AG04450 (cell line): ENCODE results near the gene AGRP. TPM values are rescaled to one million over a fixed set of nuclear protein-coding genes. Genes with fewer than 3 reads are reported as not detected.
"Not testable (repeated sequence)": the region's sequence is repeated elsewhere in the genome, so short reads cannot be mapped to it uniquely, and the experiment has no call there.

ENCODE experiments used
- CTCF ChIA-PET: fragments of 300-600, 350-600 bp; formaldehyde crosslinking; extraction: SDS; loops from one replicate; lab custom pipeline; 2022; ENCODE audit warnings: antibody characterized with exemption, inconsistent platforms; lab: Charles Lee
- POLR2A ChIA-PET: fragments of 350-600 bp; formaldehyde crosslinking; extraction: SDS; loops from one replicate; lab custom pipeline; 2021; ENCODE audit warnings: antibody characterized with exemption, inconsistent platforms; lab: Yijun Ruan, JAX
- DNase-seq: peaks from one replicate; pipeline ENCODE4 v3.0.0-alpha.2; 2011; ENCODE audit warnings: low read depth, low spot score
- H3K27ac ChIP-seq: one replicate; pipeline ENCODE4 v1.5.1; 2012; ENCODE audit warnings: low read depth, low read length, control low read depth
- H3K27me3 ChIP-seq: one replicate; pipeline ENCODE4 v1.6.0; 2012; ENCODE audit warnings: low read length; ENCODE audit not compliant: control insufficient read depth, insufficient read depth
- H3K4me3 ChIP-seq: 2 replicates; pipeline ENCODE4 v1.5.1; 2011; ENCODE audit warnings: mild to moderate bottlenecking, low read depth, low read length, control low read depth
- H3K9me3 ChIP-seq: 2 replicates; pipeline ENCODE4 v1.5.1; 2012; ENCODE audit warnings: low read length; ENCODE audit not compliant: control insufficient read depth, insufficient read depth
- polyA plus RNA-seq: library from polyadenylated mRNA; depleted of rRNA; stranded (reverse); fragments of >200 nt; gene quantifications from 2 replicates; pipeline ENCODE4 v1.2.3, GENCODE V29; 2011
- TF ChIP-seq, protein P1 (sequence below): IDR thresholded peaks from 2 replicates; pipeline ENCODE4 v1.5.1; 2011; ENCODE audit warnings: low read depth, low read length, control low read depth, inconsistent platforms

Gene AGRP
- polyA plus RNA-seq, 1 experiment = not detected

DNA sequence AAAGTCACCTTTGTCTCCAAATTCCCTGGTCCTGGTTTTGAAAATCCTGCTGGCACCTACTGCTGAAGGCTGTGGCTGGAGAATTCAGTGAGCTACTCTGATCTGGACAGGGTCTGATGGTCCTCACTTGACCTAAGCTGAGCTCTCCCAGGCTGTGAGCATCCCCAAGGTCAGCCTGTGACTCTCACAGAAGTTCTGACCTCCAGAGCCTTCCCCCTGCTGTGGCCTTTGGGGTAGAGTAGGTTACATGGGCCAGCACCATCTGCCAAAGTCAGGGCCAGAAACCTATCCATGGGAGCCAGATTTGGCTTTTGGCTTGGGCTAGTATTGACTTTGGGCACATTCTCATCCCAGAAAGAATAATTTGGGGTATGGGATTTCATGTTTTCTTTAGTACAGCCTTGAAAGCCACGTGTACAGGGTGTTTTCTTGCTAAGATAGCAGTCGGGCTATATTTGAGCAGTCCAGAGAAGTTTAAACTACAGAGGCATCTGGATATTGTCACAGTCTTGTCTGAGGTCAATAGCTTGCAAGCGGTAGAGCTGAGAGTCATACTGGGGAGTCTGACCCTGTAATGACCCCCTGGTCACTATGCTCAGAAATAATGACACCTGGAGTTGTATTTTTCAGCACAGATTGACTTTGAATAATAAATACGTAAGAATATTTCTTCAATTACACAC, 6.2 kb upstream of the AGRP start:
- DNase-seq = no peak
- H3K27me3 ChIP-seq = no peaks in the 10 kb centered on the region
- ChIA-PET POLR2A (interaction anchor here (1.5 kb wide), 1 partner anchor 24 kb away, joined by 7 read pairs; no protein-coding TSS in a partner anchor), CTCF (interaction anchor here (0.6 to 10.4 kb wide), 6 partner anchors 8 to 634 kb away, joined by 3 to 91 read pairs (median 22); partner anchors contain the start of genes AGRP and ATP6V0D1)
- no peak overlapping the region for H3K27ac ChIP-seq
- no peak overlapping the region for H3K4me3 ChIP-seq
- TF ChIP-seq, protein P1, sequence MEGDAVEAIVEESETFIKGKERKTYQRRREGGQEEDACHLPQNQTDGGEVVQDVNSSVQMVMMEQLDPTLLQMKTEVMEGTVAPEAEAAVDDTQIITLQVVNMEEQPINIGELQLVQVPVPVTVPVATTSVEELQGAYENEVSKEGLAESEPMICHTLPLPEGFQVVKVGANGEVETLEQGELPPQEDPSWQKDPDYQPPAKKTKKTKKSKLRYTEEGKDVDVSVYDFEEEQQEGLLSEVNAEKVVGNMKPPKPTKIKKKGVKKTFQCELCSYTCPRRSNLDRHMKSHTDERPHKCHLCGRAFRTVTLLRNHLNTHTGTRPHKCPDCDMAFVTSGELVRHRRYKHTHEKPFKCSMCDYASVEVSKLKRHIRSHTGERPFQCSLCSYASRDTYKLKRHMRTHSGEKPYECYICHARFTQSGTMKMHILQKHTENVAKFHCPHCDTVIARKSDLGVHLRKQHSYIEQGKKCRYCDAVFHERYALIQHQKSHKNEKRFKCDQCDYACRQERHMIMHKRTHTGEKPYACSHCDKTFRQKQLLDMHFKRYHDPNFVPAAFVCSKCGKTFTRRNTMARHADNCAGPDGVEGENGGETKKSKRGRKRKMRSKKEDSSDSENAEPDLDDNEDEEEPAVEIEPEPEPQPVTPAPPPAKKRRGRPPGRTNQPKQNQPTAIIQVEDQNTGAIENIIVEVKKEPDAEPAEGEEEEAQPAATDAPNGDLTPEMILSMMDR = no peak
- no peaks in the 10 kb centered on the region for H3K9me3 ChIP-seq

DNA sequence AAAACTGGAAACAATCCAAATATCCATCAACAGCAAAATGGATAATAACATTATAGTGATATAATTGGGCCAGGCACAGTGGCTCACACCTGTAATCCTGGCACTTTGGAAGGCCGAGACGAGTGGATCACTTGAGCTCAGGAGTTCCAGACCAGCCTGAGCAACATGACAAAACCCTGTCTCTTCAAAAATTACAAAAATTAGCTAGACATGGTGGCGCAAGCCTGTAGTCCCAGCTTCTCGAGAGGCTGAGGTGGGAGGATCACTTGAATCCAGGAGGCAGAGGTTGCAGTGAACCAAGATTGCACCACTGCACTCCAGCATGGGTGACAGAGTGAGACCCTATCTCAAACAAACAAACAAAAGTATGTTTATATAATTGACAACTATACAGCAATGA, 4.2 kb upstream of the AGRP start:
- DNase-seq, H3K27me3 ChIP-seq, H3K4me3 ChIP-seq, H3K9me3 ChIP-seq, POLR2A ChIA-PET, H3K27ac ChIP-seq: not testable (repeated sequence)
- CTCF ChIA-PET = interaction anchor here (1.7 to 6.2 kb wide), 2 partner anchors 26 to 33 kb away, joined by 5 to 41 read pairs; no protein-coding TSS in a partner anchor

DNA sequence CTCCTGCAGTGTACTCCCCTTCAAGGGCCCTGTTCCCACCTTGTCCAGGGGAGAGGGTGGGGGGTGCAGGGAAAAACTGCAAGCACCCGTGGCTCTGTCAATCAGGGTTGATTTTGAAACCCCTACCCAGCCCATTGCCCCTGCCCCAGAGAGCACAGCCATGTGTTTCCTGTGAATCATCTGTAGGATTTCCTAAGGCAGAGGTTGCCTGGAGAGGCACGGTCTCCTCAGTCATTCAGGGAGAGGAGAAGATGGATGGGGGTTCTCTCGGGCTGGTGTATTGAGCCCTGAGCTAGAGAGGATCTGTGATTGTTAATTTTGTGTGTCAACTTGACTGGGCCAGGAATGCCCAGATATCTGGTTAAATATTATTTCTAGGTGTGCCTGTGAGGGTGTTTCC, 3.5 kb upstream of the AGRP start:
- Histone ChIP-seq H3K27me3 (no peaks in the 10 kb centered on the region), H3K27ac (no peak overlapping the region), H3K4me3 (no peak overlapping the region), H3K9me3 (no peaks in the 10 kb centered on the region)
- ChIA-PET CTCF (interaction anchor here (1.7 to 6.2 kb wide), 2 partner anchors 27 to 34 kb away, joined by 5 to 41 read pairs; no protein-coding TSS in a partner anchor), POLR2A (no interaction called here)
- TF ChIP-seq, protein P1 = no peak
- DNase-seq = no peak

DNA sequence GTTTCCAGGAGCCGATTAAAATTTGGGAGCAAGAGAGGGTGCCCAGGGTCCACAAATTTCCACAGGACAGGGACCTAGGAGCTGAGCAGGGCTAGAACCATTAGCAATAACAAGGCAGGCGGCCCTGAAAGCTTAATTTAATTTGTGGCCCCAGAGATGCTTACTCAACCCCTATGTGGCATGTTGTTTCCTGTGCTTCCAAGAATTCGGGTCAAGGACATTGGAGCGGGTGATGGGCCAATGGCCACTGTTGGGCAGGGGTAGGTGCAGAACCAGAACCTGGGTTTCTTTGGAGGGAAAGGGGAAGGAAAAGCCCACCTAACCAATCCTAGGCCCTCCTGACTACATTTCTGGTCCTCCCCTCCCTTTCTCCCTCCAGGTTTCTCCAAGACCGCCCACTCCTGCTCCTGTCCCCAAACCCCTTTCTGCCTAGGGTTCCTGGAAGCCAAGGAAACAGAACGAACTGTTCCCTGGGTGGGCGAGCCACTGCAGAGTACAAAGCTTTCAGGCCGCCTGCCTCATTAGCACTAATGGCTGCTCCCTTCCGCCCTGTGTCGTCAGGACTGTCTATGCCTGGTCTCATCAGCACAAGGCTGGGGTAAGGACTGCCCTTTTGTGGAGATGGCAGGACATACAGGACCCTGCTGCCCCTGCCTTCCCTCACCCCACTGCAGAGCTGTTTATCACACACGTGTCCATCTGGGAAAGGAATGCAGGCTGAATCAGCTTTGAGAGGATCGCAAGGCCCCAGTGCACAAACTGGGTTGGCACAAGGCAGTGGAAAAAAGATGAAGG, 581 bp upstream of the AGRP start:
- no peaks in the 10 kb centered on the region; the same call in 1 of the 2 replicates for H3K9me3 ChIP-seq
- H3K4me3 ChIP-seq = no peak overlapping the region
- H3K27me3 ChIP-seq = no peaks in the 10 kb centered on the region
- POLR2A ChIA-PET = no interaction called here
- CTCF ChIA-PET = interaction anchor here (1.8 to 5.5 kb wide), 2 partner anchors 8 to 30 kb away, joined by 6 to 49 read pairs; no protein-coding TSS in a partner anchor
- DNase-seq = no peak
- no peak overlapping the region for H3K27ac ChIP-seq
- TF ChIP-seq, protein P1 = no peak

DNA sequence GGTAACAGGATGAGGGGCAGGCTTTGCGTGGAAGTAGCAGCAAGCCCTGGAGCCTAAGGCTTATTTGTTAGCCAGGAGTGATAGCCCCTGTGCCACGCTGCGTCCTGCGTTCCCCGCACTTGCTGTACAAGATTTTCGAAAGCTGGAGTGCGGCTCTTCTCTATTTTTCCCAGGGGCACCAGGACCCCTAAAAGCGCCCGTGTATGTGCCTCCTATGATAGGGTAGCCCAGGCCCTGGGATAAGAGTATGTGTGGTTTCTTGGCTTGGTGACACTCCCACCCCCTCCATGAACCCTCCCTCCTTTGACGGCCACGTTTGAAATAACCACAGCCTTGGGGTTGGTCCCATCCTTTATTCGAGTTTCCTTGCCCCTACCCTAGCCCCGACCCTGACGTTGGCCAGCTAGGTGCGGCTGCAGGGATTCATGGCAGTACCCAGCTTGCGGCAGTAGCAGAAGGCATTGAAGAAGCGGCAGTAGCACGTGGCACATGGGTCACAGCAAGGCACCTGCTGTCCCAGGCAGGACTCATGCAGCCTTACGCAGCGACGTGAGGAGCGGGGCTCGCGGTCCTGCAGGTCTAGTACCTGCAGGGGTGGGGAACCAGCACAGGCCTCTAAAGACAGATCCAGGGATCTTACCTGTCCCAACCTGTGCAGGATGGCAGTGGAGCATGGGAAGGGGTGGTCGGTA, 968 bp downstream of the AGRP start:
- H3K27ac ChIP-seq = peak overlapping the region; percentile 57
- DNase-seq = no peak

More for the DNA sequence above, 968 bp downstream of the AGRP start:
- Histone ChIP-seq H3K9me3 (no peaks in the 10 kb centered on the region; the same call in 1 of the 2 replicates), H3K27me3 (no peaks in the 10 kb centered on the region), H3K4me3 (peak overlapping the region; percentile 71)
- ChIA-PET POLR2A (interaction anchor here (0.6 kb wide), 1 partner anchor 121 kb away, joined by 3 read pairs; no protein-coding TSS in a partner anchor), CTCF (interaction anchor here (1.0 to 5.5 kb wide), 7 partner anchors 10 to 56 kb away, joined by 3 to 54 read pairs (median 10); no protein-coding TSS in a partner anchor)
- TF ChIP-seq, protein P1 = no peak
